Prostate gland (tissue), 2 donors: ENCODE data around the gene SBNO2. TPM values are rescaled to one million over a fixed set of nuclear protein-coding genes. Genes with fewer than 3 reads are reported as not detected.
A peak's percentile ranks its signal among the peaks of the same experiment; 100 is the strongest.

Experiments
- DNase-seq: peaks from one replicate; pipeline ENCODE4 v3.0.0-alpha.2; 2019; ENCODE audit warnings: low spot score
- H3K27ac ChIP-seq, 2 donors: fragments of 200-600 bp; sonication (generic); 2 replicates each; pipeline ENCODE4 v1.5.1; 2017 to 2019
- H3K27me3 ChIP-seq: fragments of 200-600 bp; sonication (generic); replicated peaks from 2 replicates; pipeline ENCODE4 v1.5.1; 2019; ENCODE audit not compliant: insufficient read depth
- H3K36me3 ChIP-seq, 2 donors: fragments of 200-600 bp; sonication (generic); 1 replicate in 1 of 2; 2 replicates in 1 of 2; pipeline versions ENCODE4 v1.5.1 to v1.8.1; 2017 to 2019
- H3K4me1 ChIP-seq: fragments of 200-600 bp; sonication (generic); replicated peaks from 2 replicates; pipeline ENCODE4 v1.5.1; 2019
- H3K4me3 ChIP-seq, 2 donors: fragments of 200-600 bp; sonication (generic); 2 replicates each; pipeline ENCODE4 v1.5.1; 2017 to 2019
- H3K9me3 ChIP-seq: fragments of 200-600 bp; sonication (generic); 2 replicates; pipeline ENCODE4 v1.5.1; 2017
- CTCF ChIP-seq, 4 experiments: fragments of 200-600 bp in 2 of 4; fragments of 450-650 bp in 2 of 4; sonication (generic) in 2 of 4; IDR thresholded peaks; 1 replicate in 3 of 4; 2 replicates in 1 of 4; pipeline ENCODE4 v1.5.1; 2016 to 2019; ENCODE audit warnings: antibody characterized with exemption in 4 of 4, mild to moderate bottlenecking in 2 of 4, moderate library complexity in 2 of 4
- POLR2A ChIP-seq: fragments of 450-650 bp; IDR thresholded peaks from one replicate; pipeline ENCODE4 v1.6.1; 2016; ENCODE audit warnings: antibody characterized with exemption, mild to moderate bottlenecking
- POLR2AphosphoS5 ChIP-seq: sonication (generic); formaldehyde crosslinking; IDR thresholded peaks from one replicate; pipeline ENCODE4 v1.6.1; 2017; ENCODE audit warnings: antibody characterized with exemption
- WGBS: methylation state at CpG from one replicate; pipeline ENCODE4 v1.1.5; 2018; 5-methylcytosine and 5-hydroxymethylcytosine counted together
- intact Hi-C: fragments of 100-400 bp; cut with DNase I; formaldehyde crosslinking; loops from one replicate; pipeline ENCODE4 v1.14.2; 2022
- total RNA-seq, 2 donors: library from RNA; depleted of rRNA; stranded (reverse); fragments of >200 nt; gene quantifications; one replicate each; pipeline ENCODE4 v1.1.0, GENCODE V29; 2016

SBNO2 gene
- total RNA-seq, 2 donors from 2014 or later, result 32.5 to 79.9 TPM

GRCh38 chr19:1220976-1221903 lies 47.2 kb upstream of the SBNO2 start:
- TF ChIP-seq CTCF (IDR thresholded peaks at IDR 0.05) (peak; percentile 10 to 64 (median 42)), POLR2AphosphoS5 (no peak)
- no peak for DNase-seq
- Histone ChIP-seq H3K4me3 (no peak overlapping the region), H3K27ac (no peak overlapping the region), H3K9me3 (no peaks in the 10 kb centered on the region), H3K36me3 (peaks cover 0 to 1% of the 10 kb centered on the region in 2 donors), H3K27me3 (no peaks in the 10 kb centered on the region), H3K4me1 (no peaks in the 10 kb centered on the region)
- 73% methylated on average over 33 of the region's 38 CpGs for WGBS
- intact Hi-C loops, result no loop called here

GRCh38 chr19:1220477-1220930 lies 46.4 kb upstream of the SBNO2 start:
- no peak for DNase-seq
- WGBS, result 85% methylated on average over 29 of the region's 33 CpGs

GRCh38 chr19:1219786-1220476 lies 45.9 kb upstream of the SBNO2 start:
- intact Hi-C loops, result no loop called here
- no peak for TF ChIP-seq CTCF (IDR thresholded peaks at IDR 0.05)
- TF ChIP-seq POLR2AphosphoS5, result no peak
- TF ChIP-seq POLR2A, result no peak

More at GRCh38 chr19:1220477-1220930, 46.4 kb upstream of the SBNO2 start:
- TF ChIP-seq POLR2A (no peak), CTCF (IDR thresholded peaks at IDR 0.05) (no peak), POLR2AphosphoS5 (no peak)
- intact Hi-C loops, result no loop called here
- no peaks in the 10 kb centered on the region for H3K27me3 ChIP-seq
- peaks cover under 1% of the 10 kb centered on the region for H3K4me1 ChIP-seq
- no peaks in the 10 kb centered on the region for H3K36me3 ChIP-seq
- no peak overlapping the region for H3K27ac ChIP-seq
- H3K9me3 ChIP-seq, result no peaks in the 10 kb centered on the region
- no peak overlapping the region for H3K4me3 ChIP-seq

GRCh38 chr19:1218751-1219567 lies 44.9 kb upstream of the SBNO2 start:
- intact Hi-C loops, result no loop called here
- Histone ChIP-seq H3K36me3 (no peaks in the 10 kb centered on the region), H3K4me1 (peaks cover 15% of the 10 kb centered on the region), H3K27ac (no peak overlapping the region), H3K4me3 (no peak overlapping the region), H3K9me3 (no peaks in the 10 kb centered on the region), H3K27me3 (no peaks in the 10 kb centered on the region)
- DNase-seq, result no peak
- TF ChIP-seq POLR2A (no peak), POLR2AphosphoS5 (no peak), CTCF (IDR thresholded peaks at IDR 0.05) (no peak)
- WGBS, result 88% methylated on average over 35 of the region's 37 CpGs

More at GRCh38 chr19:1219786-1220476, 45.9 kb upstream of the SBNO2 start:
- Histone ChIP-seq H3K4me3 (no peak overlapping the region), H3K27ac (no peak overlapping the region), H3K4me1 (peaks cover 7% of the 10 kb centered on the region), H3K27me3 (no peaks in the 10 kb centered on the region), H3K9me3 (no peaks in the 10 kb centered on the region), H3K36me3 (no peaks in the 10 kb centered on the region)
- WGBS, result 91% methylated on average over 7 of the region's 19 CpGs
- DNase-seq, result no peak
